ENCODE results near the gene KIAA0513.

- no peak for TF ChIP-seq CTCF (IDR thresholded peaks at IDR 0.05)
- no peak for TF ChIP-seq POLR2AphosphoS5 (IDR thresholded peaks at IDR 0.05)
- no peak for TF ChIP-seq EP300 (IDR thresholded peaks at IDR 0.05; ENCODE audit: low read depth)
These were observed 7.2 kb downstream of the KIAA0513 start for GRCh38 chr16:85034591-85035433.
